Parathyroid adenoma (tissue), 2 donors: ENCODE measurements around the gene ALDH8A1.

Source experiments
- H2AFZ ChIP-seq: fragments of 300-600 bp; sonication (generic); one replicate; pipeline ENCODE4 v1.7.0; 2017; ENCODE audit warnings: antibody characterized with exemption, mild to moderate bottlenecking
- H3K27ac ChIP-seq: fragments of 300-600 bp; sonication (generic); one replicate; pipeline ENCODE4 v1.7.0; 2017
- H3K27me3 ChIP-seq: fragments of 300-600 bp; sonication (generic); one replicate; pipeline ENCODE4 v1.7.0; 2017; ENCODE audit warnings: low read length; ENCODE audit not compliant: control insufficient read depth, insufficient read depth
- H3K36me3 ChIP-seq: fragments of 300-600 bp; sonication (generic); one replicate; pipeline ENCODE4 v1.7.0; 2017; ENCODE audit warnings: low read length; ENCODE audit not compliant: control insufficient read depth, insufficient read depth
- H3K4me1 ChIP-seq: fragments of 300-600 bp; sonication (generic); one replicate; pipeline ENCODE4 v1.7.0; 2017; ENCODE audit warnings: control low read depth
- H3K4me2 ChIP-seq: fragments of 300-600 bp; sonication (generic); one replicate; pipeline ENCODE4 v1.7.0; 2017; ENCODE audit warnings: low read length
- H3K4me3 ChIP-seq: fragments of 300-600 bp; sonication (generic); one replicate; pipeline ENCODE4 v1.7.0; 2017; ENCODE audit warnings: low read depth, low read length
- H3K79me2 ChIP-seq: fragments of 300-600 bp; sonication (generic); one replicate; pipeline ENCODE4 v1.7.0; 2017; ENCODE audit warnings: control low read depth
- H3K9ac ChIP-seq: fragments of 300-600 bp; sonication (generic); one replicate; pipeline ENCODE4 v1.7.0; 2017; ENCODE audit warnings: mild to moderate bottlenecking
- H3K9me3 ChIP-seq: fragments of 300-600 bp; sonication (generic); one replicate; pipeline ENCODE4 v1.7.0; 2017; ENCODE audit warnings: low read length; ENCODE audit not compliant: control insufficient read depth
- TF ChIP-seq, protein P1 (sequence below): fragments of 300-600 bp; sonication (generic); IDR thresholded peaks from one replicate; pipeline ENCODE4 v1.7.0; 2017; ENCODE audit warnings: antibody characterized with exemption, mild to moderate bottlenecking
- donor health status: primary hyperparathyroidism.

Gene ALDH8A1, protein sequence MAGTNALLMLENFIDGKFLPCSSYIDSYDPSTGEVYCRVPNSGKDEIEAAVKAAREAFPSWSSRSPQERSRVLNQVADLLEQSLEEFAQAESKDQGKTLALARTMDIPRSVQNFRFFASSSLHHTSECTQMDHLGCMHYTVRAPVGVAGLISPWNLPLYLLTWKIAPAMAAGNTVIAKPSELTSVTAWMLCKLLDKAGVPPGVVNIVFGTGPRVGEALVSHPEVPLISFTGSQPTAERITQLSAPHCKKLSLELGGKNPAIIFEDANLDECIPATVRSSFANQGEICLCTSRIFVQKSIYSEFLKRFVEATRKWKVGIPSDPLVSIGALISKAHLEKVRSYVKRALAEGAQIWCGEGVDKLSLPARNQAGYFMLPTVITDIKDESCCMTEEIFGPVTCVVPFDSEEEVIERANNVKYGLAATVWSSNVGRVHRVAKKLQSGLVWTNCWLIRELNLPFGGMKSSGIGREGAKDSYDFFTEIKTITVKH

DNA sequence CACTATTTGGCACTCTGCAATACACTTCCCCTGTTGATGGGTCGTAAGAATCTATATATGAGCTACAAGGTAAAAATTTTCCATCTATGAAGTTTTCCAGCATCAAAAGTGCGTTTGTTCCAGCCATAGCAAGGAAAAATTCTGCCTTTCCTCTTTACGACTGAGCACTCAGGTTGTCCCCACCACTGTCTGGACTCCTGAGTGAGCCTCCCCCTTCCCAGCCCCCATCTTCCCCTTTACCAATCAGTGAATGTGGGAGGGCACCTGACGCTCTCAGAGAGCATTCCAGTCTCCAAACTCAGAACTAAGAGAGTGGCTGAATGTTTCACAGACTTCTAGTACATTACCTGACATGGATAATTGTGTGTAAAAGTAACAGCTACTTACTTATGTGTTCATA is at the start of gene ALDH8A1:
Gene ALDH8A1 (minus strand): TSS at position 175 of the 400 bp plus-strand sequence. CDS start 48 bp downstream, at position 127.
- no peak within 1 kb of the TSS for H3K4me2 ChIP-seq
- H3K79me2 ChIP-seq: no peaks in the 10 kb centered on the region
- no peak within 1 kb of the TSS for H3K27ac ChIP-seq
- H3K9ac ChIP-seq: no peak within 1 kb of the TSS
- H3K9me3 ChIP-seq: no peaks in the 10 kb centered on the region
- no peaks in the 10 kb centered on the region for H3K27me3 ChIP-seq
- H3K4me1 ChIP-seq: peaks cover 3% of the 10 kb centered on the region
- H3K4me3 ChIP-seq: no peak within 1 kb of the TSS
- no peaks in the 10 kb centered on the region for H3K36me3 ChIP-seq
- peak within 1 kb of the TSS; percentile 20 for H2AFZ ChIP-seq
- TF ChIP-seq, protein P1, sequence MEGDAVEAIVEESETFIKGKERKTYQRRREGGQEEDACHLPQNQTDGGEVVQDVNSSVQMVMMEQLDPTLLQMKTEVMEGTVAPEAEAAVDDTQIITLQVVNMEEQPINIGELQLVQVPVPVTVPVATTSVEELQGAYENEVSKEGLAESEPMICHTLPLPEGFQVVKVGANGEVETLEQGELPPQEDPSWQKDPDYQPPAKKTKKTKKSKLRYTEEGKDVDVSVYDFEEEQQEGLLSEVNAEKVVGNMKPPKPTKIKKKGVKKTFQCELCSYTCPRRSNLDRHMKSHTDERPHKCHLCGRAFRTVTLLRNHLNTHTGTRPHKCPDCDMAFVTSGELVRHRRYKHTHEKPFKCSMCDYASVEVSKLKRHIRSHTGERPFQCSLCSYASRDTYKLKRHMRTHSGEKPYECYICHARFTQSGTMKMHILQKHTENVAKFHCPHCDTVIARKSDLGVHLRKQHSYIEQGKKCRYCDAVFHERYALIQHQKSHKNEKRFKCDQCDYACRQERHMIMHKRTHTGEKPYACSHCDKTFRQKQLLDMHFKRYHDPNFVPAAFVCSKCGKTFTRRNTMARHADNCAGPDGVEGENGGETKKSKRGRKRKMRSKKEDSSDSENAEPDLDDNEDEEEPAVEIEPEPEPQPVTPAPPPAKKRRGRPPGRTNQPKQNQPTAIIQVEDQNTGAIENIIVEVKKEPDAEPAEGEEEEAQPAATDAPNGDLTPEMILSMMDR: no peak

DNA sequence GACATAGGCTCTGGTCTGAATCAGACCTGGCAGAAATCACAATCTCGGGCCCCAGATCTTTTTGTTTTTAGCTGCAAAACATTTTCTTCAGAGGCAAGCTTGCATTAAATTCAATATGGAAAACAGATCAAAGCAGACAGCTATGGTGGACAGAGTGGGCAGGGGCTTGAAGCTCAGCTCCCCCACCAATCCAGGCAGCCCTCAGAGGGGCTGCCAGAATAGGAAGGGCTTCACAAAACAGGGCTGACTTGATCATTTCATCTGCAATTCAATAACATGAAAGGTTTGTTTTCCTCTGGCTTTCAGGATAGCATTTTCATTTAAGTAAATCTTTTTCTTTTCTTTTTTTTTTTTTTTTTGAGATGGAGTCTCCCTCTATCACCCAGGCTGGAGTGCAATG is 49.2 kb upstream of the ALDH8A1 start:
- Histone ChIP-seq H3K9ac (no peak overlapping the region), H3K4me1 (no peaks in the 10 kb centered on the region), H3K36me3 (no peaks in the 10 kb centered on the region), H3K79me2 (no peaks in the 10 kb centered on the region), H3K27me3 (no peaks in the 10 kb centered on the region), H3K27ac (no peak overlapping the region), H2AFZ (no peak overlapping the region), H3K4me2 (no peak overlapping the region), H3K9me3 (no peaks in the 10 kb centered on the region), H3K4me3 (no peak overlapping the region)
- TF ChIP-seq, protein P1: no peak

DNA sequence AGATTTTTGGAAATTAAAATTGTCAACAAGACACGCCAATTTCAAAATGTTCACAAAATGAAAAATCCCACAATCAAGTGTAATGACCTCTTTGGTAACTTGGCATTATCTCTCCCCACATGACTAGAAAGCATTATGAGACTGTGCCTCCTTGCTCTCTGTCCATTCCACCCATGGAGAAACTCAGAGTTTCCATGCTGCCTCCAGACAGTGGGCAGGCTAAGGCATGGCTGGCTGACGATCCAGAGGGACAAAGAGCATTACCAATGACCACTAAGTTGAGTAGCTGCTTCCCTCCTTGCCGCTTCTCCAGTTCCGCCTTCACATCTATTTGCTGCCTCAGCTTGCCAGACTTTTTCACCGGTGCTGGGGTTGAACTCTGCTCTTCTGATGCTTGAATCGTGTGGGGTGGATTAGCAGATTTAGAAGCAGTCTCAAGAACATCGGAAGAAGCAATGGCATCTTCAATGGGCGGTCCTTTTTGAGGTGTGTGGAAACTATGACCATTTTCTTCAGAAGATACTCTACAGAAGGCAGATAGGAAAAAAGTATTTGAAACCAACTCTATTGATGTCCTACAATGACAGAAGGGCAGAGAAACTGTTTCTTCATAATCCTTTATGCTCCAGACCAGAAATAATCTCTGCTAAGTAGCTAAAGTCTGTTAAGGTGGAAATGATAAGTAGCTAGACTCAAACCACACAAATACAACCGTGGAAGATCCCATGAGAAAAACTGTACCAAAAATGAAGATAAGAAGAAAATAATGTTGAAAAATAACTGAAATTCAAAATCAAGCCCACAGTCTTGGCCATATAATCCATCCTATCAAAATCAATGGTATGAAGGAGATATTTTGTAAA is 47.5 kb upstream of the ALDH8A1 start:
- Histone ChIP-seq H3K27ac (no peak overlapping the region), H3K4me2 (no peak overlapping the region), H3K4me1 (no peaks in the 10 kb centered on the region), H3K36me3 (no peaks in the 10 kb centered on the region), H3K27me3 (no peaks in the 10 kb centered on the region), H2AFZ (no peak overlapping the region), H3K9me3 (no peaks in the 10 kb centered on the region), H3K79me2 (no peaks in the 10 kb centered on the region), H3K4me3 (no peak overlapping the region), H3K9ac (no peak overlapping the region)
- TF ChIP-seq, protein P1: no peak

DNA sequence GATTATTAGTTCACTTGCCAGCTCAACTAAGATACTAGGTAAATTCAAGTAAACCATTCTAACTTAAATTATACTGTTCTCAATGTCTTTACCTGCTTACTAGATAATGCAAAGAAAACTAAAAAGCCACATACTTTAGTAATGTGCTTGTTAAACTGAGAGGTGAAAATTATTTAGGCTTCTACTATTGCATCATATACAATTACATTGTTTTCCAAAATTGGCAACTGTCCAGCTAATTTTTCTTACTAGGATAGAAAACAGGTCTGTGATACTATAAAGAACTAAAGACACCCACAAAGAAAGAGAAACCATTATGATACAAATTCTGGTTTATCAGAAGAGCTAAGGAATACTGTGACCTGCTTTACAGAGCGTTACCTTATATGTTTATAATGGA is 45.6 kb upstream of the ALDH8A1 start:
- Histone ChIP-seq H2AFZ (no peak overlapping the region), H3K4me3 (no peak overlapping the region), H3K79me2 (no peaks in the 10 kb centered on the region), H3K27ac (no peak overlapping the region), H3K9me3 (no peaks in the 10 kb centered on the region), H3K4me2 (no peak overlapping the region), H3K27me3 (no peaks in the 10 kb centered on the region), H3K4me1 (no peaks in the 10 kb centered on the region), H3K9ac (no peak overlapping the region), H3K36me3 (no peaks in the 10 kb centered on the region)
- TF ChIP-seq, protein P1: no peak
